ENCODE results near the gene PCCA.

The PCCA gene

DNA sequence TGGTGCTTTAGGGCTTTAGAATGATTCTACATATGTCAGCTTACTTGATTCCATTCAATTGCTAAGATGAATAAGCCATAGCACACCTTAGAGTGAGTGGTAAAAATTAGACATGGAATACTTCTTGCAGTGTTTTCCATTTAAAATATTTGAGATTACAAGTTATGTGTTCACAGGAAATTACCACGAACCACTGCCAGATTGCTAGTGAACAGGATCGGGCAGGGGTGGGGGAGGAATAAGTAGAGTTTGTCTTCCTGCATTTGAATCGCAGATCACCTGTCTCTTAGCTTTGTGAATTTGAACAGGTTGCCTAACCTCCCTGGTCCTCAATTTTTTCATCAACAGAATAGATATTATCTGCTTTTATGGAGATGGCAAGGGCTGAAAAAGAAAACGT, 375.1 kb downstream of the PCCA start:
- DNase-seq (ENCODE audit: low read depth): peak; percentile 22
- TF ChIP-seq CTCF (IDR thresholded peaks at IDR 0.05; ENCODE audit: low read length, missing control alignments): no peak
- no peak overlapping the region for H3K4me3 ChIP-seq (replicated peaks; ENCODE audit: low read depth, low read length)

DNA sequence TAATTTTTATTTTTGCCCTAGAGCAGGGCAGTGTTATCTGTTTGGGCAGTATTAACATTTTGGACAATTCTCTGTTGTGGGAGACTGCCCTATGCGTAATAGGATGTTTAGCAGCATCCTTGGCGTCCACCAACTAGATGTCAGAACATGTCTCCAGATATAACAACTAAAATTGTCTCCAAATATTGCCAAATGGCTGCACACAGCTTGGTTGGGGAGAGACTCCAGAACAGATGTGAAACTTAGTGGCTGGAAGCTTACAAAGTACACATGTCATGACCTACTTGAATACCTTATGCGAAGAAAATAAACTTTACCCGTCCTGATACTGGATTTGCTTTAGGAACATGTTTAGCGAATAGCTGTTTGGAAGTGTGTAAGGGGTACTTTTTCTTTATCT, 376.7 kb downstream of the PCCA start:
- TF ChIP-seq CTCF (IDR thresholded peaks at IDR 0.05; ENCODE audit: low read length, missing control alignments): no peak
- no peak for DNase-seq (ENCODE audit: low read depth)
- no peak overlapping the region for H3K4me3 ChIP-seq (replicated peaks; ENCODE audit: low read depth, low read length)

DNA sequence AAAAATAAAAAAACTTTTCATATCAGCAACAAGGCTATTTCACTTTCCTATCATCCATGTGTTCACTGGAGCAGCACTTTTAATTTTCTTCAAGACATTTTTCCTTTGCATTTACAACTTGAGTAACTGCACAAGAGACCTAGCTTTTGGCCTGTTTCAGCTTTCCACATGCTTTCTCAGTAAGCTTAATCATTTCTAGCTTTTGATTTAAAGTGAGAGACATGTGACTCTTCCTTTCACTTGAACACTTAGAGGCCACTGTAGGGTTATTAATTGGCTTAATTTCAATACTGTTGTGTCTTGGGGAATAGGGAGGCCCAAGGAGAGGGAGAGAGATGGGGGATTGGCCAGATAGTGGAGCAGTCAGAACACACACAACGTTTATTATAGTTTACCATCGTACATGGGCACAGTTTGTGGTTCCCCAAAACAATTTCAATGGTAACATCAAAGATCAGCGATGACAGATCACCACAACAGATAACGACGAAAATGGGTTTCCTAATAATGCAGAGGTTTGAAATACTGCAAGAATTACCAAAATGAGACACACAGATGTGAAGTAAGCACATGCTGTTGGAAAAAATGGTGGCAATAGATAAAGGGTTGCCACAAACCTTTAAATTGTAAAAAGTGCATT, 382.1 kb downstream of the PCCA start:
- no peak for TF ChIP-seq CTCF (IDR thresholded peaks at IDR 0.05; ENCODE audit: low read length, missing control alignments)
- DNase-seq (ENCODE audit: low read depth): no peak
- H3K4me3 ChIP-seq (replicated peaks; ENCODE audit: low read depth, low read length): no peak overlapping the region

- no peak for DNase-seq (ENCODE audit: low read depth)
- TF ChIP-seq CTCF (IDR thresholded peaks at IDR 0.05; ENCODE audit: low read length, missing control alignments): no peak
- H3K4me3 ChIP-seq (replicated peaks; ENCODE audit: low read depth, low read length): no peak overlapping the region
Observed at GRCh38 chr13:100473087-100473486, 384.2 kb downstream of the PCCA start.

GRCh38 chr13:100473501-100474044, 384.7 kb downstream of the PCCA start:
- DNase-seq (ENCODE audit: low read depth): no peak
- no peak for TF ChIP-seq CTCF (IDR thresholded peaks at IDR 0.05; ENCODE audit: low read length, missing control alignments)
- no peak overlapping the region for H3K4me3 ChIP-seq (replicated peaks; ENCODE audit: low read depth, low read length)

- TF ChIP-seq CTCF (IDR thresholded peaks at IDR 0.05; ENCODE audit: low read length, missing control alignments): no peak
- no peak overlapping the region for H3K4me3 ChIP-seq (replicated peaks; ENCODE audit: low read depth, low read length)
- DNase-seq (ENCODE audit: low read depth): no peak
Observed at GRCh38 chr13:100476963-100477362, 388.1 kb downstream of the PCCA start.

All from fibroblast of pulmonary artery (primary cell).